ENCODE measurements around the gene GRK5. TPM values are rescaled to one million over a fixed set of nuclear protein-coding genes. Genes with fewer than 3 reads are reported as not detected.
A peak's percentile ranks its signal among the peaks of the same experiment; 100 is the strongest.

The GRK5 gene
- total RNA-seq, 1 experiment from 2014 or later = 4.5 TPM

GRCh38 chr10:119252470-119253151 is 45.2 kb downstream of the GRK5 start:
- H3K9ac ChIP-seq (ENCODE audit: low read length) = peak overlapping the region; percentile 63; the same call in 1 of the 2 replicates
- no peaks in the 10 kb centered on the region for H3K9me3 ChIP-seq (ENCODE audit: low read length)
- DNase-seq = no peak
- intact Hi-C loops (cut with micrococcal nuclease) = loop anchor here (1.0 kb wide), 2 partner anchors 19 to 43 kb away; no protein-coding TSS in a partner anchor
- H3K4me3 ChIP-seq (ENCODE audit: low read length) = peak overlapping the region; percentile 41; the same call in 1 of the 2 replicates
- POLR2A ChIA-PET (ENCODE audit: unreplicated experiment) = interaction anchor here (0.7 kb wide), 1 partner anchor 19 kb away, joined by 9 read pairs; no protein-coding TSS in a partner anchor
- H3F3A ChIP-seq (ENCODE audit: low read length, unreplicated experiment) = peaks cover 5% of the 10 kb centered on the region
- H3K9me2 ChIP-seq (replicated peaks; ENCODE audit: low read length) = no peaks in the 10 kb centered on the region
- no TSS peak for BruUV-seq (replicated peaks)
- TF ChIP-seq, protein P1, sequence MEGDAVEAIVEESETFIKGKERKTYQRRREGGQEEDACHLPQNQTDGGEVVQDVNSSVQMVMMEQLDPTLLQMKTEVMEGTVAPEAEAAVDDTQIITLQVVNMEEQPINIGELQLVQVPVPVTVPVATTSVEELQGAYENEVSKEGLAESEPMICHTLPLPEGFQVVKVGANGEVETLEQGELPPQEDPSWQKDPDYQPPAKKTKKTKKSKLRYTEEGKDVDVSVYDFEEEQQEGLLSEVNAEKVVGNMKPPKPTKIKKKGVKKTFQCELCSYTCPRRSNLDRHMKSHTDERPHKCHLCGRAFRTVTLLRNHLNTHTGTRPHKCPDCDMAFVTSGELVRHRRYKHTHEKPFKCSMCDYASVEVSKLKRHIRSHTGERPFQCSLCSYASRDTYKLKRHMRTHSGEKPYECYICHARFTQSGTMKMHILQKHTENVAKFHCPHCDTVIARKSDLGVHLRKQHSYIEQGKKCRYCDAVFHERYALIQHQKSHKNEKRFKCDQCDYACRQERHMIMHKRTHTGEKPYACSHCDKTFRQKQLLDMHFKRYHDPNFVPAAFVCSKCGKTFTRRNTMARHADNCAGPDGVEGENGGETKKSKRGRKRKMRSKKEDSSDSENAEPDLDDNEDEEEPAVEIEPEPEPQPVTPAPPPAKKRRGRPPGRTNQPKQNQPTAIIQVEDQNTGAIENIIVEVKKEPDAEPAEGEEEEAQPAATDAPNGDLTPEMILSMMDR (conservative IDR thresholded peaks at IDR 0.05; ENCODE audit: low read depth, low read length) = no peak
- no peak for TF ChIP-seq EZH2 (IDR thresholded peaks at IDR 0.05; ENCODE audit: low read length, unreplicated experiment)
- TF ChIP-seq EZH2phosphoT487 (IDR thresholded peaks at IDR 0.05; ENCODE audit: borderline replicate concordance, low read length) = no peak
- no peak for ATAC-seq
- H3K27me3 ChIP-seq (ENCODE audit: low read length) = no peaks in the 10 kb centered on the region
- H3K36me3 ChIP-seq (ENCODE audit: low read depth, low read length) = no peaks in the 10 kb centered on the region
- no peaks in the 10 kb centered on the region for H3K79me2 ChIP-seq (ENCODE audit: low read length)
- H4K20me1 ChIP-seq (ENCODE audit: low read length) = no peaks in the 10 kb centered on the region
- 0 out of 2 replicates have a peak overlapping the region, but pooled peaks have one; percentile 67 for H2AFZ ChIP-seq (ENCODE audit: low read length)
- peak overlapping the region; percentile 74 for H3K4me2 ChIP-seq (ENCODE audit: low read length)
- H3K4me1 ChIP-seq (ENCODE audit: insufficient read depth, low read length) = peaks cover 51% of the 10 kb centered on the region
- peak overlapping the region; percentile 96 for H3K27ac ChIP-seq (ENCODE audit: low read length)
- CTCF ChIA-PET = interaction anchor here (0.8 to 1.3 kb wide), 4 partner anchors 18 to 54 kb away, joined by 3 to 11 read pairs (median 8); partner anchors contain the start of gene GRK5

DNA sequence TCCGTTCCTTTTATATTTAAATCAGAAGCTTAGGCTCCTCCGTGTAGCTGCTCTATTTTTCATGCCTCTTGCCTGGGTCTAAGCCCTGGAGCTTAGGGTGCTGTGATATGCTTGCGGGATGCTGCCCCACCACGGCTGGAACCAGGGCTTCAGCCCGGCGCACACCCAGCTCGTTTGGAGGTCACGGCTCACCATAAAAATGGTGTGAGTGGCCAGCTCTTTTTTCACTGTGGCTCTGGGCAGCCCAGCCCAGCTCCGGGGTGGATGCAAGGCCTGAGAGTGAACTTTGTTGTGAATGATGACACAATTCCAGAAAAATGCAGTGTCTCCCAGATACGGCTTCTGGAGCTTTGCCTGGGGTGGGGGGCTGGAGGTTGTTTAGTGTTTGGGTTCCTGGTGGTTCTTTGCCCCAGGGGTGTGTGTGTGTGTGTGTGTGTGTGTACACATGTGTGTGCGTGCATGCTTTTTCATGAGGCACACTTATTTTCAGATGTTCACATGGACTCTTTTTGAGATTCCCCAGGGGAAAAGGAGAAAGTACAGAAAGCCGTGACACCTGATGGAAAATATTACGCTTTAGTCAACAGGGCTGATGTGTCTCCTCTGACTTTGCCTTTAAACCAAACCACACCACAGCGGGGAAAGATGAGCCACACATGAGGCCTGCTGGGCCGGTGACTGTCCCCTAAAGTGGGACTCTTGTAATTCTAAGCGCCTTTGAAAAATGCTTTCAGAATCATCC is 46.2 kb downstream of the GRK5 start:
- H3K4me2 ChIP-seq (ENCODE audit: low read length) = peak overlapping the region; percentile 74
- peak overlapping the region; percentile 63 for H3K9ac ChIP-seq (ENCODE audit: low read length)
- peak; percentile 87 for DNase-seq
- H3K4me3 ChIP-seq (ENCODE audit: low read length) = peak overlapping the region; percentile 41; the same call in 1 of the 2 replicates
- H3F3A ChIP-seq (ENCODE audit: low read length, unreplicated experiment) = peaks cover 5% of the 10 kb centered on the region
- H3K9me2 ChIP-seq (replicated peaks; ENCODE audit: low read length) = no peaks in the 10 kb centered on the region
- H3K9me3 ChIP-seq (ENCODE audit: low read length) = no peaks in the 10 kb centered on the region
- no peaks in the 10 kb centered on the region for H3K36me3 ChIP-seq (ENCODE audit: low read depth, low read length)
- H4K20me1 ChIP-seq (ENCODE audit: low read length) = no peaks in the 10 kb centered on the region
- peak; percentile 83 for ATAC-seq
- TF ChIP-seq, protein P1 (conservative IDR thresholded peaks at IDR 0.05; ENCODE audit: low read depth, low read length) = no peak; the same call in 1 of the 2 replicates
- TF ChIP-seq EZH2 (IDR thresholded peaks at IDR 0.05; ENCODE audit: low read length, unreplicated experiment) (no peak), EZH2phosphoT487 (IDR thresholded peaks at IDR 0.05; ENCODE audit: borderline replicate concordance, low read length) (no peak)
- H2AFZ ChIP-seq (ENCODE audit: low read length) = peak overlapping the region; percentile 67; the same call in 1 of the 2 replicates
- peak overlapping the region; percentile 96 for H3K27ac ChIP-seq (ENCODE audit: low read length)
- H3K79me2 ChIP-seq (ENCODE audit: low read length) = no peaks in the 10 kb centered on the region
- intact Hi-C loops (cut with micrococcal nuclease) = loop anchor here (1.0 kb wide), 2 partner anchors 18 to 44 kb away; no protein-coding TSS in a partner anchor
- ChIA-PET POLR2A (ENCODE audit: unreplicated experiment) (interaction anchor here (0.6 to 0.7 kb wide), 2 partner anchors 17 to 18 kb away, joined by 5 to 9 read pairs; no protein-coding TSS in a partner anchor), CTCF (interaction anchor here (0.8 to 1.3 kb wide), 5 partner anchors 17 to 55 kb away, joined by 3 to 11 read pairs (median 6); partner anchors contain the start of gene GRK5)
- BruUV-seq (replicated peaks) = no TSS peak
- H3K4me1 ChIP-seq (ENCODE audit: insufficient read depth, low read length) = peaks cover 51% of the 10 kb centered on the region
- H3K27me3 ChIP-seq (ENCODE audit: low read length) = no peaks in the 10 kb centered on the region
